ENCODE data around the gene PLD1.
"Not testable (repeated sequence)": the region's sequence is repeated elsewhere in the genome, so short reads cannot be mapped to it uniquely, and the experiment has no call there.

PLD1 gene

DNA sequence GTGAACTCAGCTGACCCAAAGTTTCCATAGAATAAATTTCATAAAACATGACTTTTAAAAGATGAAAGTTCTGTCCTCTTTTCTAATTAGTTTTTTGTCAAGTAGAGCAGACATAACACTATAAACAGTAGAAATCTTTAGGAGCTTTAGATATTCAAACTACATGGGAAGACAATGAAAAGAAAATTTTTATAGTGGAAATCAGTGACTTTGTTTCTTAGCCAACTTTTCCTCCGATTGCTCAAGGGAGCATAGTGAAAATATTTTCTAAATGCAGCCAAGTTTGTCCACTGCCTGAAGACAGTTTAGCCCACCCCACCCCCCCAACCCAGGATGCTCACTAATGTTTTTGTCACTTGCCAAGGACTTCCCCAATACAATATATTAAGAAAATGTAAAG is 114.9 kb downstream of the PLD1 start:
- H3K4me3 ChIP-seq (replicated peaks; ENCODE audit: insufficient read depth, low read length): no peak overlapping the region
- TF ChIP-seq GABPA (IDR thresholded peaks at IDR 0.05; ENCODE audit: low read depth) (no peak), POLR2AphosphoS5 (IDR thresholded peaks at IDR 0.05; ENCODE audit: low read depth) (no peak), SPI1 (IDR thresholded peaks at IDR 0.05; ENCODE audit: borderline replicate concordance, low read depth) (no peak)
- TF ChIP-seq, protein P1, sequence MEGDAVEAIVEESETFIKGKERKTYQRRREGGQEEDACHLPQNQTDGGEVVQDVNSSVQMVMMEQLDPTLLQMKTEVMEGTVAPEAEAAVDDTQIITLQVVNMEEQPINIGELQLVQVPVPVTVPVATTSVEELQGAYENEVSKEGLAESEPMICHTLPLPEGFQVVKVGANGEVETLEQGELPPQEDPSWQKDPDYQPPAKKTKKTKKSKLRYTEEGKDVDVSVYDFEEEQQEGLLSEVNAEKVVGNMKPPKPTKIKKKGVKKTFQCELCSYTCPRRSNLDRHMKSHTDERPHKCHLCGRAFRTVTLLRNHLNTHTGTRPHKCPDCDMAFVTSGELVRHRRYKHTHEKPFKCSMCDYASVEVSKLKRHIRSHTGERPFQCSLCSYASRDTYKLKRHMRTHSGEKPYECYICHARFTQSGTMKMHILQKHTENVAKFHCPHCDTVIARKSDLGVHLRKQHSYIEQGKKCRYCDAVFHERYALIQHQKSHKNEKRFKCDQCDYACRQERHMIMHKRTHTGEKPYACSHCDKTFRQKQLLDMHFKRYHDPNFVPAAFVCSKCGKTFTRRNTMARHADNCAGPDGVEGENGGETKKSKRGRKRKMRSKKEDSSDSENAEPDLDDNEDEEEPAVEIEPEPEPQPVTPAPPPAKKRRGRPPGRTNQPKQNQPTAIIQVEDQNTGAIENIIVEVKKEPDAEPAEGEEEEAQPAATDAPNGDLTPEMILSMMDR (IDR thresholded peaks at IDR 0.05; ENCODE audit: insufficient read depth, low read length): no peak
- TF ChIP-seq, protein P2, sequence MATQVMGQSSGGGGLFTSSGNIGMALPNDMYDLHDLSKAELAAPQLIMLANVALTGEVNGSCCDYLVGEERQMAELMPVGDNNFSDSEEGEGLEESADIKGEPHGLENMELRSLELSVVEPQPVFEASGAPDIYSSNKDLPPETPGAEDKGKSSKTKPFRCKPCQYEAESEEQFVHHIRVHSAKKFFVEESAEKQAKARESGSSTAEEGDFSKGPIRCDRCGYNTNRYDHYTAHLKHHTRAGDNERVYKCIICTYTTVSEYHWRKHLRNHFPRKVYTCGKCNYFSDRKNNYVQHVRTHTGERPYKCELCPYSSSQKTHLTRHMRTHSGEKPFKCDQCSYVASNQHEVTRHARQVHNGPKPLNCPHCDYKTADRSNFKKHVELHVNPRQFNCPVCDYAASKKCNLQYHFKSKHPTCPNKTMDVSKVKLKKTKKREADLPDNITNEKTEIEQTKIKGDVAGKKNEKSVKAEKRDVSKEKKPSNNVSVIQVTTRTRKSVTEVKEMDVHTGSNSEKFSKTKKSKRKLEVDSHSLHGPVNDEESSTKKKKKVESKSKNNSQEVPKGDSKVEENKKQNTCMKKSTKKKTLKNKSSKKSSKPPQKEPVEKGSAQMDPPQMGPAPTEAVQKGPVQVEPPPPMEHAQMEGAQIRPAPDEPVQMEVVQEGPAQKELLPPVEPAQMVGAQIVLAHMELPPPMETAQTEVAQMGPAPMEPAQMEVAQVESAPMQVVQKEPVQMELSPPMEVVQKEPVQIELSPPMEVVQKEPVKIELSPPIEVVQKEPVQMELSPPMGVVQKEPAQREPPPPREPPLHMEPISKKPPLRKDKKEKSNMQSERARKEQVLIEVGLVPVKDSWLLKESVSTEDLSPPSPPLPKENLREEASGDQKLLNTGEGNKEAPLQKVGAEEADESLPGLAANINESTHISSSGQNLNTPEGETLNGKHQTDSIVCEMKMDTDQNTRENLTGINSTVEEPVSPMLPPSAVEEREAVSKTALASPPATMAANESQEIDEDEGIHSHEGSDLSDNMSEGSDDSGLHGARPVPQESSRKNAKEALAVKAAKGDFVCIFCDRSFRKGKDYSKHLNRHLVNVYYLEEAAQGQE (IDR thresholded peaks at IDR 0.05; ENCODE audit: insufficient replicate concordance, low read depth): no peak
- H3K27me3 ChIP-seq (ENCODE audit: insufficient read depth, poor library complexity, severe bottlenecking): no peaks in the 10 kb centered on the region
- no peak overlapping the region for H3K27ac ChIP-seq (replicated peaks)
- DNase-seq (ENCODE audit: low read depth in 1 of 2, low spot score in 1 of 2): no peak

DNA sequence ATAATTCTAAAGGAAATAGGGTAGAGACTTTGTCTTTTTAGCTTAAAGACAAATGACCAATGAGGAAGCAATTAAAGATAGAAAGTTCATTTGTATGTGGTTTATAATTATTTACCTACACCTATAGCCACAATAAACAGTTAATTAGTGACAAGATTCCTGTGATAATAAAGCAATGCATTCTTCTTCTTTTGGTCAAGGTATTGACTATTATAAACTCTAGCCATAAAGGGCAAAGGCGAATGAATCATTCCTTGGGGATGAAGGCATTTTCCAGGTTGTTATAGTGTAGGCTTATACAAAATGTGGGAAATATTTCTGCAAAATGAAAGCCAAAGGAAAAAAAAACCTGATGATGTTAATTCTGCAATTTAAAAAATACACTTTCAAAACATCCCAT is 115.4 kb downstream of the PLD1 start:
- Histone ChIP-seq H3K27ac (replicated peaks) (no peak overlapping the region), H3K27me3 (ENCODE audit: insufficient read depth, poor library complexity, severe bottlenecking) (no peaks in the 10 kb centered on the region), H3K4me3 (replicated peaks; ENCODE audit: insufficient read depth, low read length) (no peak overlapping the region)
- TF ChIP-seq, protein P1 (IDR thresholded peaks at IDR 0.05; ENCODE audit: insufficient read depth, low read length): no peak
- TF ChIP-seq SPI1 (IDR thresholded peaks at IDR 0.05; ENCODE audit: borderline replicate concordance, low read depth) (no peak), GABPA (IDR thresholded peaks at IDR 0.05; ENCODE audit: low read depth) (no peak), POLR2AphosphoS5 (IDR thresholded peaks at IDR 0.05; ENCODE audit: low read depth) (no peak)
- TF ChIP-seq, protein P2 (IDR thresholded peaks at IDR 0.05; ENCODE audit: insufficient replicate concordance, low read depth): no peak
- DNase-seq (ENCODE audit: low read depth in 1 of 2, low spot score in 1 of 2): no peak

GRCh38 chr3:171692551-171692950 is 117.7 kb downstream of the PLD1 start:
- not testable (repeated sequence) for H3K27ac ChIP-seq (replicated peaks); H3K4me3 ChIP-seq (replicated peaks; ENCODE audit: insufficient read depth, low read length); DNase-seq (ENCODE audit: low read depth in 1 of 2, low spot score in 1 of 2); H3K27me3 ChIP-seq (ENCODE audit: insufficient read depth, poor library complexity, severe bottlenecking)

GRCh38 chr3:171691485-171691884 is 118.8 kb downstream of the PLD1 start:
- no peak for DNase-seq (ENCODE audit: low read depth in 1 of 2, low spot score in 1 of 2)
- no peak overlapping the region for H3K4me3 ChIP-seq (replicated peaks; ENCODE audit: insufficient read depth, low read length)
- H3K27ac ChIP-seq (replicated peaks): no peak overlapping the region
- TF ChIP-seq, protein P1 (IDR thresholded peaks at IDR 0.05; ENCODE audit: insufficient read depth, low read length): no peak
- TF ChIP-seq POLR2AphosphoS5 (IDR thresholded peaks at IDR 0.05; ENCODE audit: low read depth) (no peak), GABPA (IDR thresholded peaks at IDR 0.05; ENCODE audit: low read depth) (no peak), SPI1 (IDR thresholded peaks at IDR 0.05; ENCODE audit: borderline replicate concordance, low read depth) (no peak)
- TF ChIP-seq, protein P2 (IDR thresholded peaks at IDR 0.05; ENCODE audit: insufficient replicate concordance, low read depth): no peak
- no peaks in the 10 kb centered on the region for H3K27me3 ChIP-seq (ENCODE audit: insufficient read depth, poor library complexity, severe bottlenecking)

Data from HL-60 (cell line).